ENCODE results near the gene DSTYK.

DNA sequence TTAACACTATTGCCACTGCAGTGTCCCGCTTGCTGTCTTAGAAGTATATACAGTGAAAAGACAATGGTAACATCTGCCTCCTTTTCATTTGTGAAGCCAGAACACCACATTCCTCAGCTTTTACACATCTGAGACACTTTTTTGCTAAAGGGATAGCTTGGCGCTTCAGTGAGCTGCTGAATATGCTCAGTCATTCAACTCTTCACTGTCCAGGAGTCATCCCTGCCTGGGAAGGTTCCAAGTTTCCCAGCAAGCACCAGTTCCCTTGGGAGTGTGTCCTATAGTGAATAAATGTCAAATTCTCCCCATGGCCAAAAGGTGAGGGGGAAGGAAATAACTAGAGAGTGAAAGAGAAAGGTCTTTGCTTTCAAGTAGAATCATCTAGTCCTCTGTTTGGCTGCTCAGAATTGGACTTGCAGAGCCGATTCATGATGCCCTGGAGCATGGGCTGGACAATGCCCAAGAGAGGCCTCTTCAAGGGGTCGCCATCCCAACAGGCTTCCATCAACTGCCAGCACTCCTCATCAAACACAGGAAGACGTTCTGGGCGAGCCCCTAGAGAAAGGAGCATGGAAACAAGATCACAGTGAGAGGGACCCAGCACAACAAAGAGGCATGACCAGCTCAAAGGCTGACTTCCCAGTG, 64.2 kb downstream of the DSTYK start:
- TF ChIP-seq EZH2 (IDR thresholded peaks at IDR 0.05): no peak
- no peak for TF ChIP-seq CTCF (IDR thresholded peaks at IDR 0.05)

Data from neural progenitor cell (in vitro differentiated cells).